HG02885 (cell line): ENCODE measurements around the gene CC2D2A.
"Not testable (repeated sequence)": the region's sequence is repeated elsewhere in the genome, so short reads cannot be mapped to it uniquely, and the experiment has no call there.

Experiments used
- ATAC-seq: cut with Tn5 transposase; IDR thresholded peaks from one replicate; pipeline ENCODE4 v1.9.1; 2021; ENCODE audit warnings: mild to moderate bottlenecking; ENCODE audit not compliant: unreplicated experiment, poor library complexity

CC2D2A gene

DNA sequence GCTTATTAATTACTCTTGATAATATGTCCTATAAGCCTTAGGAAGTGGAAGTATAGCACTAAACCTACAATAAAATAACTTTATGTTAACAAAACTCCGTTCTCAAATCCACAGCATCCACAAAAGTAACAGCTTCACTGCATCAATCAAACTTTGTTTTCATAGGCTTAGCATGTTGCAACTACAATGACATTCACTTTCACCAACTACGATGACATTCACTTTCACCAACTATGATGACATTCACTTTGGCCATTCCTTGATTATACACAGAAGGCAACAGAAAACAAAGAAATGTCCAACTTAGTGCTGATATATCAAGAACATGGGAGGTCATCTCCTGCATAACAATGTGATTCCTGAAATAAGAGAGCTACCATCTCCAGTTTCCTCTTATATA is 141.2 kb downstream of the CC2D2A start:
- no peak for ATAC-seq

- ATAC-seq = no peak
Measured at GRCh38 chr4:15612136-15612535, 142.5 kb downstream of the CC2D2A start.

DNA sequence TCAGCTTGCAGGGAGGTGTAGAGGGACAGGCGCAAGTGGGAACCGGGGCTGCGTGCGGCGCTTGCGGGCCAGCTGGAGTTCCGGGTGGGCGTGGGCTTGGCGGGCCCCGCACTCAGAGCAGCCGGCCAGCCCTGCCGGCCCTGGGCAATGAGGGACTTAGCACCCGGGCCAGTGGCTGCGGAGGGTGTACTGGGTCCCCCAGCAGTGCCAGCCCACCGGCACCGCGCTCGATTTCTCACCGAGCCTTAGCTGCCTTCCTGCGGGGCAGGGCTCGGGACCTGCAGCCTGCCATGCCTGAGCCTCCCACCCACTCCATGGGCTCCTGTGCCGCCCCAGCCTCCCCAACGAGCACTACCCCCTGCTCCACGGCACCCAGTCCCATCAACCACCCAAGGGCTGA is 145.2 kb downstream of the CC2D2A start:
- not testable (repeated sequence) for ATAC-seq

GRCh38 chr4:15617407-15617806 is 147.7 kb downstream of the CC2D2A start:
- ATAC-seq = not testable (repeated sequence)

GRCh38 chr4:15636818-15637217 is 167.1 kb downstream of the CC2D2A start:
- no peak for ATAC-seq

DNA sequence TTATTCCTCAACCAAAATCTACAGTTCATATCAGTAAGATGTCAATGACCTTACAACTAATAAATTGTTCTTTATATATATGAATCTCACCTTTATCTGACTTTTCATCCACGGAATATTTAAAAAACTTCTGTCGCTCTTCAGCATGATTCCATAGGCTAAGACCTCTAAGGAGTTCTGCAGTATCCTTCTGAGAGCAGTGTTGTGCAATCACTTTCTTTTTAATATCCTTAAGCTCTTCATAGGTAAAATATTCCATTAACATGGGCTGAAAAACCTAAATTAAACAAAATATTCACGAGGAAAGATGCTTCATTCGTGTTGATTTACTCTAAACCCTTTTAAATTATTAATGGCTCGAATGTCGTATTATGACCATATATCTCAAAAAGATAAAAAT is 168.7 kb downstream of the CC2D2A start:
- ATAC-seq = no peak

GRCh38 chr4:15648600-15648999 is 178.9 kb downstream of the CC2D2A start:
- ATAC-seq = peak; percentile 73

- ATAC-seq = peak; percentile 36
Measured at GRCh38 chr4:15649914-15650545, 180.3 kb downstream of the CC2D2A start.
